Measurements from ENCODE around the gene MAD1L1. TPM values are rescaled to one million over a fixed set of nuclear protein-coding genes. Genes with fewer than 3 reads are reported as not detected.

Gene MAD1L1
- total RNA-seq, 2 donors from 2014 or later = 81.3 to 115 TPM

- Mint-ChIP-seq H3K36me3 (ENCODE audit: low read depth) (peaks cover 2% of the 10 kb centered on the region), H3K27ac (peak overlapping the region; percentile 86), H3K4me3 (peak overlapping the region; percentile 93), H3K27me3 (no peaks in the 10 kb centered on the region), H3K4me1 (peaks cover 46% of the 10 kb centered on the region)
- no peaks in the 10 kb centered on the region for H3K9me3 ChIP-seq (ENCODE audit: control insufficient read depth, low read length, poor library complexity, severe bottlenecking)
- ATAC-seq = no peak
- no peak for DNase-seq
Observed at GRCh38 chr7:1920881-1921280, 311.9 kb downstream of the MAD1L1 start.

- Mint-ChIP-seq H3K4me3 (peak overlapping the region; percentile 93), H3K27ac (peak overlapping the region; percentile 86), H3K4me1 (peaks cover 40% of the 10 kb centered on the region), H3K27me3 (no peaks in the 10 kb centered on the region), H3K36me3 (ENCODE audit: low read depth) (peaks cover 2% of the 10 kb centered on the region)
- ATAC-seq (peak; percentile 82), DNase-seq (peak in 1 of 3 donors; percentile 21)
- no peaks in the 10 kb centered on the region for H3K9me3 ChIP-seq (ENCODE audit: control insufficient read depth, low read length, poor library complexity, severe bottlenecking)
Observed at GRCh38 chr7:1920266-1920681, 312.5 kb downstream of the MAD1L1 start.

- Mint-ChIP-seq H3K27me3 (no peaks in the 10 kb centered on the region), H3K4me3 (peak overlapping the region; percentile 93), H3K27ac (peak overlapping the region; percentile 86), H3K4me1 (peaks cover 34% of the 10 kb centered on the region), H3K36me3 (ENCODE audit: low read depth) (peaks cover 2% of the 10 kb centered on the region)
- ATAC-seq = peak; percentile 11
- no peak for DNase-seq
- H3K9me3 ChIP-seq (ENCODE audit: control insufficient read depth, low read length, poor library complexity, severe bottlenecking) = no peaks in the 10 kb centered on the region
Observed at GRCh38 chr7:1919539-1920265, 313.0 kb downstream of the MAD1L1 start.

DNA sequence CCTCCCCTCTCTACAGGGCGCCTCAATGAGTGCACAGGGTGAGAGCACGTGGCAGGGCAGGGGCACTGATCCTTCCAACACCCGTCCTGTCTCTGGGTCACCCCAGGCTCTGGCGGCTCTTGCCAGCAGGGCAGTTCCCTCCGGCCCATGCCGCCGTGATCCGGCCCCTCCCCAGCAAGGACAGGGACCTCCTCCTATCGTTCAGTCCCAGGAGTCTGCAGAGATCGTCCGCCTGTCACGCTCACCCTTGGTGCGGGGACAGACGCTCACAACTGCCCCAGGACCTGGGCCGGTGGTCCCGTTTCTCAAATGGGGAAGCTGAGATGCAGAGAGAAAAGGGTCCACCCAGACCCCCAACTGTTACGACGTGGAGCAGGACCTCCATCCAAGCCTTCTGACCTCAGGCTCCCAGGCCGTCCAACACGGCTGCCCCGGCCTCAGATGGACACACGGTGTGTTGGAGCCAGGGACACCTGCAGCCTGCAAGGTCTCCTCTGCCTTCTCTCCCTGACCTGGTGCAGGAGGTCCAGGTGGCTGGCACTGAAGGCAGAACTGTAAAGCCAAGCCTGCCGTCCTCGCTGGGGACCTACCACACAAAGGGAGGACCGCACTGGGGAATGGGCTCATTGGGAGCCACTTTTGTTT lies 313.7 kb downstream of the MAD1L1 start:
- H3K4me1 Mint-ChIP-seq = peaks cover 30% of the 10 kb centered on the region

DNA sequence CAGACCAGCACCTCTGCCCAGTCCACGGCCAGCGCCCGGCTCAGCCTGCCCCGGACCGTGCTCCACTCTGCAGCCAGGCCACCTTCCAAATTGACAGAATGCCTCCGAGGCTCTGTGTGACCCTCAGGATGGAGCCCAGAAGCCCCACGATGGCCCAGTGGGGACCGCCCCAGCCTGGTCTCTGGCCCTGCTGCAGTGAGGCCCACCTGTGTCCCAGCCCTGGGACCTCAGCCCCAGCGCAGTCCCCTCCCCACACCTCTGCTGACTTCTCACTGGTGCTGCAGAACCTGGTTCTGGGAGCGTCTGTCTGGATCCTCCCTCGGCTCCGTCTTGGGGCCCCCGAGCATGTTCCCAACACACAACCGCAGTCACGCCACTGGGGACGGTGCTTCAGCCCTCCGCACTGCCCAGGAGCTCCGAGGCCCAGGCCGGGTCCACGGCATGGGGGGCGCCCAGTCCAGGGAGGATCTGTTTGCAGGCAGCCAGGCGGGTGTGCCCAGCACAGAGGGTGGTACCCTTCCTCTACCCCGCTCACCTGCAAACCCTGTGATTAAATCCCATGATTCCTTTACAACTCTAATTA lies 314.6 kb downstream of the MAD1L1 start:
- no peaks in the 10 kb centered on the region for H3K9me3 ChIP-seq (ENCODE audit: control insufficient read depth, low read length, poor library complexity, severe bottlenecking)
- H3K36me3 Mint-ChIP-seq (ENCODE audit: low read depth) = peaks cover 2% of the 10 kb centered on the region
- peaks cover 30% of the 10 kb centered on the region for H3K4me1 Mint-ChIP-seq
- H3K27ac Mint-ChIP-seq = no peak overlapping the region
- no peak overlapping the region for H3K4me3 Mint-ChIP-seq
- no peak for DNase-seq
- no peaks in the 10 kb centered on the region for H3K27me3 Mint-ChIP-seq
- ATAC-seq = no peak

More for the DNA sequence above, 313.7 kb downstream of the MAD1L1 start:
- DNase-seq (no peak), ATAC-seq (no peak)
- Mint-ChIP-seq H3K4me3 (peak overlapping the region; percentile 93), H3K27ac (peak overlapping the region; percentile 86), H3K27me3 (no peaks in the 10 kb centered on the region), H3K36me3 (ENCODE audit: low read depth) (peaks cover 2% of the 10 kb centered on the region)
- H3K9me3 ChIP-seq (ENCODE audit: control insufficient read depth, low read length, poor library complexity, severe bottlenecking) = no peaks in the 10 kb centered on the region

DNA sequence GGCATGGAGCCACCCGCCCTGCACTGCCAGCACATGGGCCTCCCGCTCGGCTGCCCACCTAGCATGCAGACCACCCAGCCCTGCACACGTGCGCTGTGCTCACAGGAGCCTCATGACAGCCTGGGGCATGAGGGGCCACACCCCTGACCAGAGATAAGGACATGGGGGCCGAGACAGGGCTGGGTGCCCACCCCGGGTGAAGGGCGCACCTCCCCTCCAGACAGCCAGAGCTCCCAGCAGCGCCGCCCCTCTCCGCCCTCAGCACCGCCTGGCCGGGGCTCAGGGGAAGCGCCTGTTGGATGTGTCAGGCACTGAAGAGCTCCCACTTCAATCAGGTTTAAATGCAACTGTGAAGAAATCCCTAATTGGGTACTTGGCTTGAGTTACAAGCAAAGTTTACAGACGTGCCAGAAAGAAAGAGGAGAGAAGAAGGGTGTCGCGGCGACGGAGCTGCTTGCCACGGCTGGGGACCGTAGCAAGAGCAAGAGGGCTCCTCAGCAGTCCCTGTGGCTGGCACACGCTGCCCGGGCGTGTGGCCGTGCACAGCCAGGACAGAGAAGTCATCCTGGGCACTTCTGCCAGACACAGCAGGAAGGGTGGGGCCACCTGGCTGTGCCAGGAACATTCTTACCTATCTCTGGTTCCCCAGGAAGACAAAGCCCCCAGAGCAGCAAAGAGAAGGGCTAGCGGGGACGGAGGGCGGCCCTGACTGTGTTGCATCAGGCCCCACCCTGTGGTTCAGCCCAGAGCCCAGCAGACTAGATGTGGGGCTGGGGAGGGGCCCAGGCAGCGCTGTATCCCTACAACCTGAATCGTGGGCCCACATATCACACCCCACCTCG lies 315.3 kb downstream of the MAD1L1 start:
- Mint-ChIP-seq H3K36me3 (ENCODE audit: low read depth) (peaks cover 2% of the 10 kb centered on the region), H3K4me3 (no peak overlapping the region), H3K27ac (no peak overlapping the region), H3K4me1 (peaks cover 29% of the 10 kb centered on the region), H3K27me3 (no peaks in the 10 kb centered on the region)
- no peaks in the 10 kb centered on the region for H3K9me3 ChIP-seq (ENCODE audit: control insufficient read depth, low read length, poor library complexity, severe bottlenecking)
- DNase-seq (no peak), ATAC-seq (no peak)

DNA sequence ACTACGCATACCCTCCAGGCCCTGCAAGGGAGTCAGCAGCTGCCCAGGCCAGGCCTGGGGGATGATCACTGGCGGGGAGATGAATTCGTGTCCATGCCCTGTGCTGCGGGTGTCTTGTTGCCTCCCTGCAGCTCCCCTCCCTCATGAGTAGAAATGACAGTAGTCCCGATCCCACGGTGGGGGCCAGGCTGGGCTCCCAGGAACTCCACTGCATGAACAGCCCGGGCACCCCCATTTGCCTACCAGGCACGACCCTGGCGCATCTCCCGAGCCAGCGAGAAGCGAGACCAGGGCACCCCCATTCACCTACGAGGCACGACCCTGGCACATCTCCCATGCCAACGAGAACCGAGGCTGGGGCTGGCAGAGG lies 316.2 kb downstream of the MAD1L1 start:
- no peak for ATAC-seq
- Mint-ChIP-seq H3K4me1 (peaks cover 26% of the 10 kb centered on the region), H3K36me3 (ENCODE audit: low read depth) (peaks cover 2% of the 10 kb centered on the region), H3K4me3 (no peak overlapping the region), H3K27me3 (no peaks in the 10 kb centered on the region), H3K27ac (no peak overlapping the region)
- no peaks in the 10 kb centered on the region for H3K9me3 ChIP-seq (ENCODE audit: control insufficient read depth, low read length, poor library complexity, severe bottlenecking)
- no peak for DNase-seq

- no peaks in the 10 kb centered on the region for H3K9me3 ChIP-seq (ENCODE audit: control insufficient read depth, low read length, poor library complexity, severe bottlenecking)
- Mint-ChIP-seq H3K4me3 (no peak overlapping the region), H3K4me1 (peaks cover 26% of the 10 kb centered on the region), H3K27me3 (no peaks in the 10 kb centered on the region), H3K36me3 (ENCODE audit: low read depth) (peaks cover 2% of the 10 kb centered on the region), H3K27ac (no peak overlapping the region)
- DNase-seq = no peak
- no peak for ATAC-seq
Observed at GRCh38 chr7:1915956-1916600, 316.7 kb downstream of the MAD1L1 start.

DNA sequence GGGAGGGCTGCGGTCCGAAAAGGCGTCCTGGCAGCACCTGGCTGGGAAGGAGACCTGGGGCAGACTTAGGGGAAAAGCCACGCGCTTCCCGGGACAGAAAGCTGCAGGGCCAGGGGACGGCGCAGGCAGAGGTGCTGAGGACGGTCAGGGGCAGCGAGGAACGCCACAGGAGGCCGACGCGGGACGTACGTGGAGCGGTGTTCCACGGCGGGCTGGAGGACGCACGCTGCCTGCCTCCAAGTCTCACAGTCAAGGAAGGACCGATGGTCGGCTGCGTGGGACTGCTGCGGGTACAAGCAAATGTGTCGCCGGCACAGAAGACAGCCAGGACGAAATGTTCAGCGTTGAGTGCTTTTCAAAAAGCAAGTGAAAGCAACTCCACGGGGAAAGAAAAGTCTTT lies 317.4 kb downstream of the MAD1L1 start:
- ATAC-seq (no peak), DNase-seq (no peak)
- no peaks in the 10 kb centered on the region for H3K27me3 Mint-ChIP-seq
- H3K27ac Mint-ChIP-seq = no peak overlapping the region
- peaks cover 2% of the 10 kb centered on the region for H3K36me3 Mint-ChIP-seq (ENCODE audit: low read depth)
- H3K4me3 Mint-ChIP-seq = no peak overlapping the region
- H3K4me1 Mint-ChIP-seq = peaks cover 20% of the 10 kb centered on the region
- no peaks in the 10 kb centered on the region for H3K9me3 ChIP-seq (ENCODE audit: control insufficient read depth, low read length, poor library complexity, severe bottlenecking)

- Mint-ChIP-seq H3K4me1 (peaks cover 15% of the 10 kb centered on the region), H3K27me3 (no peaks in the 10 kb centered on the region), H3K36me3 (ENCODE audit: low read depth) (peaks cover 2% of the 10 kb centered on the region), H3K27ac (no peak overlapping the region), H3K4me3 (no peak overlapping the region)
- DNase-seq (no peak), ATAC-seq (no peak)
- H3K9me3 ChIP-seq (ENCODE audit: control insufficient read depth, low read length, poor library complexity, severe bottlenecking) = no peaks in the 10 kb centered on the region
Observed at GRCh38 chr7:1914743-1915142, 318.0 kb downstream of the MAD1L1 start.

GRCh38 chr7:1914321-1914720 lies 318.4 kb downstream of the MAD1L1 start:
- DNase-seq (no peak), ATAC-seq (no peak)
- H3K9me3 ChIP-seq (ENCODE audit: control insufficient read depth, low read length, poor library complexity, severe bottlenecking) = no peaks in the 10 kb centered on the region
- Mint-ChIP-seq H3K27ac (no peak overlapping the region), H3K27me3 (no peaks in the 10 kb centered on the region), H3K36me3 (ENCODE audit: low read depth) (peaks cover 2% of the 10 kb centered on the region), H3K4me3 (no peak overlapping the region), H3K4me1 (peaks cover 10% of the 10 kb centered on the region)

DNA sequence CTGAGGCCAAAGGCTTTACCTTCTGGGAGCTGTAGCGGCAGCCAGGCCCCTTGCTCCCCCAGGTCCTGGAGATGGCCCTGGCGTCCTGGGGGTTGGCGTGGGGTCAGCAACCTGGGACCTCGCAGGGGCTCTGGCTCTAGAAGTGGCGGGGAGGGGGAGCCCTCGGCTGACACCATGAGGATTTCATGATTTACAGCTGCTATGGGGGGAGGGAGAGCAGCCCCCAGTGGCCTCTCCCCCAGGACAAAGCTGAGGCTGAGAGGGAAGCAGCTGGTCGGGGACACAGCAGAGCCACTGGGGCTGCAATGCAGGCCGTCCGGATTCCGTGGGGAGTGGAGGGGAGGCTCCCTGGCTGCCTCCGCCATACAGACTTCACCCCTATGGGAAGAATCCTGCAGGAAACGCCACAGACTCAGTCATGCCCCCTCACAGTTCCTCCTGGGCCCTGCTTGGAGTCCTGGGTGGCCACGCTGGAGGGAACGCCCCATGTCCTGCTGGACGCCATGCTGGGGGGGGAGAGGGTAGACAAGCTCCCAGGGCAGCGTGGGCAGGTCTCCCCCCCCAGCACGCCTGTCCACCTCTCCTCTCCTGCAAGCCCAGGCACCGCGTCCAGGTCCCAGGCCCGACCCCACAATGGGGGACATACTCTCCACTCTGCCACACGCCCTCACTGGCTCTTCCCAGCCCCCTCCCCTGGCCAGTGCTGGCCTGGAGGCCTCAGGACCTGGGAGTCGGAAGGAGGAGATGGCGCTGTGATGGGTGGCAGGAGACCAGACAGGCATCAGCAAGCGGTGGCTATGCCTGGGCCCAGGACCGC lies 319.1 kb downstream of the MAD1L1 start:
- H3K27me3 Mint-ChIP-seq = no peaks in the 10 kb centered on the region
- no peak for DNase-seq
- H3K27ac Mint-ChIP-seq = no peak overlapping the region

More for the DNA sequence above, 319.1 kb downstream of the MAD1L1 start:
- Mint-ChIP-seq H3K36me3 (ENCODE audit: low read depth) (peaks cover 2% of the 10 kb centered on the region), H3K4me1 (peaks cover 9% of the 10 kb centered on the region), H3K4me3 (no peak overlapping the region)
- ATAC-seq = no peak
- H3K9me3 ChIP-seq (ENCODE audit: control insufficient read depth, low read length, poor library complexity, severe bottlenecking) = no peaks in the 10 kb centered on the region

Data from T-helper 17 cell (primary cell).